GM21526 (cell line): ENCODE results near the gene HSPA4L.

Experiments used
- ATAC-seq: cut with Tn5 transposase; IDR thresholded peaks from one replicate; pipeline ENCODE4 v1.9.1; 2021; ENCODE audit warnings: moderate library complexity; ENCODE audit not compliant: unreplicated experiment, low FRiP score

HSPA4L gene

GRCh38 chr4:127782275-127783025, at the start of gene HSPA4L:
HSPA4L (plus strand) TSS chr4:127782322; CDS start chr4:127782551, 229 bp downstream.
- ATAC-seq = peak; percentile 44

GRCh38 chr4:127732623-127733328, 49.3 kb upstream of the HSPA4L start:
- peak; percentile 85 for ATAC-seq

GRCh38 chr4:127734976-127735375, 47.1 kb upstream of the HSPA4L start:
- no peak for ATAC-seq

GRCh38 chr4:127737295-127737694, 44.8 kb upstream of the HSPA4L start:
- no peak for ATAC-seq

GRCh38 chr4:127741247-127741646, 40.9 kb upstream of the HSPA4L start:
- ATAC-seq = no peak

GRCh38 chr4:127747883-127748282, 34.2 kb upstream of the HSPA4L start:
- no peak for ATAC-seq

- ATAC-seq = no peak
Measured at GRCh38 chr4:127748957-127749356, 33.2 kb upstream of the HSPA4L start.

GRCh38 chr4:127756906-127757305, 25.2 kb upstream of the HSPA4L start:
- no peak for ATAC-seq

- no peak for ATAC-seq
Measured at GRCh38 chr4:127759228-127759820, 22.8 kb upstream of the HSPA4L start.

GRCh38 chr4:127759893-127760292, 22.2 kb upstream of the HSPA4L start:
- no peak for ATAC-seq

- no peak for ATAC-seq
Measured at GRCh38 chr4:127771535-127772275, 10.4 kb upstream of the HSPA4L start.

GRCh38 chr4:127772769-127773671, 9.1 kb upstream of the HSPA4L start:
- ATAC-seq = no peak

- ATAC-seq = no peak
Measured at GRCh38 chr4:127775843-127776242, 6.3 kb upstream of the HSPA4L start.

GRCh38 chr4:127776620-127777019, 5.5 kb upstream of the HSPA4L start:
- ATAC-seq = no peak

- ATAC-seq = no peak
Measured at GRCh38 chr4:127777487-127777886, 4.6 kb upstream of the HSPA4L start.

GRCh38 chr4:127778102-127778501, 4.0 kb upstream of the HSPA4L start:
- ATAC-seq = no peak

GRCh38 chr4:127780598-127780997, 1.5 kb upstream of the HSPA4L start:
- ATAC-seq = no peak

- ATAC-seq = peak; percentile 33
Measured at GRCh38 chr4:127781300-127782024, 660 bp upstream of the HSPA4L start.

GRCh38 chr4:127782025-127782274, 172 bp upstream of the HSPA4L start:
- ATAC-seq = peak; percentile 82
